Thoracic aorta (tissue), 2 donors: ENCODE results near the gene KCNJ18. TPM values are rescaled to one million over a fixed set of nuclear protein-coding genes. Genes with fewer than 3 reads are reported as not detected.
"Not testable (repeated sequence)": the region's sequence is repeated elsewhere in the genome, so short reads cannot be mapped to it uniquely, and the experiment has no call there.

ENCODE experiments used
- ATAC-seq: fragments of 150-250 bp; one replicate; pipeline ENCODE4 v1.8.0; 2017; ENCODE audit warnings: low read depth; ENCODE audit not compliant: insufficient number of reproducible peaks, low FRiP score
- DNase-seq: peaks from one replicate; pipeline ENCODE4 v3.0.0-alpha.2; 2020; ENCODE audit warnings: low spot score
- H3K27ac ChIP-seq, 2 donors: fragments of 200-600 bp; sonication (generic); 1 replicate in 1 of 2; 2 replicates in 1 of 2; pipeline ENCODE4 v1.5.1; 2016; ENCODE audit warnings: mild to moderate bottlenecking in 2 of 2, moderate library complexity in 2 of 2
- H3K27me3 ChIP-seq: fragments of 200-600 bp; sonication (generic); replicated peaks from 2 replicates; pipeline ENCODE4 v1.6.0; 2016; ENCODE audit warnings: mild to moderate bottlenecking; ENCODE audit not compliant: insufficient read depth
- H3K36me3 ChIP-seq: fragments of 200-600 bp; sonication (generic); one replicate; pipeline ENCODE4 v1.5.1; 2016
- H3K4me1 ChIP-seq, 2 donors: fragments of 200-600 bp; sonication (generic); 1 replicate in 1 of 2; 2 replicates in 1 of 2; pipeline versions ENCODE4 v1.5.1 to v1.6.0; 2016; ENCODE audit warnings: low read depth in 2 of 2, mild to moderate bottlenecking in 1 of 2; ENCODE audit not compliant: control insufficient read depth in 1 of 2
- H3K4me3 ChIP-seq: fragments of 200-600 bp; sonication (generic); 2 replicates; pipeline ENCODE4 v1.5.1; 2016; ENCODE audit warnings: mild to moderate bottlenecking
- H3K9me3 ChIP-seq: fragments of 200-600 bp; sonication (generic); 2 replicates; pipeline ENCODE4 v1.5.1; 2016
- CTCF ChIP-seq: fragments of 200-600 bp; sonication (generic); IDR thresholded peaks from one replicate; pipeline ENCODE4 v1.5.1; 2019; ENCODE audit warnings: antibody characterized with exemption
- total RNA-seq, 2 donors: library from RNA; depleted of rRNA; stranded (reverse); fragments of >200 nt; gene quantifications; one replicate each; pipeline versions ENCODE4 v1.1.0 to v1.2.3, GENCODE V29; 2016

Gene KCNJ18
- total RNA-seq, 2 donors from 2014 or later: not detected

- Histone ChIP-seq H3K9me3 (no peaks in the 10 kb centered on the region), H3K4me1 (no peaks in the 10 kb centered on the region), H3K36me3 (no peaks in the 10 kb centered on the region), H3K27ac (no peak overlapping the region), H3K27me3 (no peaks in the 10 kb centered on the region), H3K4me3 (no peak overlapping the region)
- ATAC-seq: peak; percentile 75
- peak; percentile 38 for DNase-seq
- no peak for TF ChIP-seq CTCF
These were observed 2.7 kb upstream of the KCNJ18 start for GRCh38 chr17:21689604-21690003.

GRCh38 chr17:21690811-21691210, 1.5 kb upstream of the KCNJ18 start:
- DNase-seq, H3K4me1 ChIP-seq, H3K36me3 ChIP-seq, ATAC-seq, H3K27ac ChIP-seq, H3K9me3 ChIP-seq, H3K27me3 ChIP-seq, H3K4me3 ChIP-seq: not testable (repeated sequence)

DNA sequence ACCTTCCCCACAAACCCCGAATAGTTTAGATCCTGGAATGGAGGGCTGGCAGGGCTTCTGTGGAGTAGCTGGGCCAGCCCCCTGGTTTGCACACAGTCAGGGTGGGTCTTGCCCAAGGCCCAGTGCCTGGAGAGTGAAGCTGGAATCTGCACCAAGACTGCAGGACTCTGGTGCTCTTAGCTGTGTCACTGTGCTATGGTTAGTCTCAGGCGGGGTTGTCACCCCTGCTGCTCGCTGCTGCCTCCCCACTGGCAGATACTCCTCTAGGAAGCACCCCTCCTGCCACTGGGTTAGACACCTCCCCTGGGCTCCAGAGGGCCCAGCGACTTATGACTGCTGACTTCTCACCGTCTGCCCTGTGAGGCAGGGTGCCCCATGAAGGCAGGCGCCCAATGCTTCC, 842 bp upstream of the KCNJ18 start:
- H3K27me3 ChIP-seq, DNase-seq, ATAC-seq: not testable (repeated sequence)

GRCh38 chr17:21692704-21693065, 362 bp downstream of the KCNJ18 start:
- not testable (repeated sequence) for H3K36me3 ChIP-seq, H3K27me3 ChIP-seq, H3K9me3 ChIP-seq, H3K27ac ChIP-seq, H3K4me3 ChIP-seq, DNase-seq, H3K4me1 ChIP-seq, ATAC-seq

More for the DNA sequence above, 842 bp upstream of the KCNJ18 start:
- not testable (repeated sequence) for H3K27ac ChIP-seq, H3K9me3 ChIP-seq, H3K36me3 ChIP-seq, H3K4me3 ChIP-seq, H3K4me1 ChIP-seq

GRCh38 chr17:21693391-21693796, 1.1 kb downstream of the KCNJ18 start:
- not testable (repeated sequence) for H3K9me3 ChIP-seq, DNase-seq, H3K4me3 ChIP-seq, H3K27ac ChIP-seq, H3K36me3 ChIP-seq, ATAC-seq, H3K4me1 ChIP-seq, H3K27me3 ChIP-seq

DNA sequence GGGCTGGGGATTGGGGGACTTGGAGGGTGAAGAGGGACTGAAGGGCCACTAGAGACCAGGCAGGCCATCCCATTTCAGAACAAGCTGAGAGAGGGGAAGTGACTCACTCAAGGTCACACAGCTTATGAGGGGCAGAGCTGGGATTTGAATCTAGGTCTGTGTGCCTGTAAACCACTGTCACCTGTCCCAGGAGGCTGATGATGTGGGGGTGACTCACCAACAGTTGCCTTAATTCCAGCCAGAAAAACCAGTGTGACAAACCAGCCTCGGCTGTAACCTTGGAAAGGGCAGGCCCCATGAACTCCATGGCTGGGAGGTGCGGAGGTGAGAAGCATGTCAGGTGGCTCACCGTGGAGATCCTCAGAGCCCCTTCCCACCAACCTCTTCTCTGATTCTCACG, 1.6 kb downstream of the KCNJ18 start:
- H3K4me1 ChIP-seq, H3K4me3 ChIP-seq, H3K9me3 ChIP-seq, DNase-seq, H3K27ac ChIP-seq, H3K36me3 ChIP-seq, ATAC-seq, H3K27me3 ChIP-seq: not testable (repeated sequence)

DNA sequence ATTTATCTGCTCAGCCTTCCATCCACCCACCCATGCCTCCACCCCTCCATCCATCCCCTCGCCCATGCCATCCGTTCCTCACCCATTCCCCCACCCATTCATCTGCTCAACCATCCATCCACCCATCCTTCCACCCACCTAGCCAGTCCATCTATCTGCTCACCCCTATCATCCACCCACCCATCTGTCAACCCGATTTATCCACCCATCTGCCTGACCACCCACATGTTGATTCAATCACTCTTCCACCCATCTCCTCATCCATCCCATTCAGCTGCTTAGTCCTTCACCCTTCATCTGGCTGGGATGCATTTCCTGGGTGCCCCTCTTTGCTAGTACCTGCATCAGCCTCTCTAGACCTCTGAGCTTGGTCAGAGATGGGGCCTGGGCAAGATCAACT, 3.9 kb downstream of the KCNJ18 start:
- H3K9me3 ChIP-seq, H3K36me3 ChIP-seq, H3K4me1 ChIP-seq, H3K4me3 ChIP-seq, DNase-seq, ATAC-seq, H3K27me3 ChIP-seq, H3K27ac ChIP-seq: not testable (repeated sequence)

- H3K27me3 ChIP-seq, ATAC-seq, H3K4me1 ChIP-seq, H3K36me3 ChIP-seq, H3K4me3 ChIP-seq, H3K9me3 ChIP-seq, H3K27ac ChIP-seq, DNase-seq: not testable (repeated sequence)
These were observed 4.7 kb downstream of the KCNJ18 start for GRCh38 chr17:21696842-21697507.

DNA sequence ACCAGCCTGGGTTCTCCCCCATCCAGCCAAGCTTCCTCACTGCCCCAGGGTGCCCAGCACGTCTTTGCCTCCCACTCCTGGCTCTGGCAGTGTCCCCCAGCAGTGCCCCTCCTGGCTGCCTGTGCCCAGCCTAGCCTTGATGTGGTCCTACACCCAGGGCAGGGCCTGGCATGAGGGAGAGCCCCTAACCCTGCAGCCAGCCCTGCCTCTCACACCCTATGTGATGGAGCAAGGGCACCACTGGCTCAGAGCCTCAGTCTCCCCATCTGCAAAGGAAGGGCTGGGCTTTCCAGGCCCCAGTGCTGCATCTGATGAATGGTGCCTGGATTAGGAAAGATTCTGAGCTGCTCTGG, 5.2 kb downstream of the KCNJ18 start:
- H3K9me3 ChIP-seq, H3K27ac ChIP-seq, H3K4me1 ChIP-seq, H3K36me3 ChIP-seq, H3K4me3 ChIP-seq, DNase-seq, H3K27me3 ChIP-seq, ATAC-seq: not testable (repeated sequence)

- not testable (repeated sequence) for H3K4me1 ChIP-seq, H3K9me3 ChIP-seq, H3K4me3 ChIP-seq, DNase-seq, ATAC-seq, H3K27ac ChIP-seq, H3K27me3 ChIP-seq, H3K36me3 ChIP-seq
These were observed 6.2 kb downstream of the KCNJ18 start for GRCh38 chr17:21698437-21699075.

- H3K4me1 ChIP-seq, DNase-seq, H3K4me3 ChIP-seq, H3K27me3 ChIP-seq, ATAC-seq, H3K36me3 ChIP-seq, H3K9me3 ChIP-seq, H3K27ac ChIP-seq: not testable (repeated sequence)
These were observed 6.8 kb downstream of the KCNJ18 start for GRCh38 chr17:21699124-21699523.
